HG03521 (cell line): Measurements from ENCODE around the gene RNF31.
"Not testable (repeated sequence)": the region's sequence is repeated elsewhere in the genome, so short reads cannot be mapped to it uniquely, and the experiment has no call there.

Source experiments
- ATAC-seq: cut with Tn5 transposase; IDR thresholded peaks from one replicate; pipeline ENCODE4 v1.9.1; 2021; ENCODE audit warnings: mild to moderate bottlenecking, moderate library complexity; ENCODE audit not compliant: unreplicated experiment

Gene RNF31

DNA sequence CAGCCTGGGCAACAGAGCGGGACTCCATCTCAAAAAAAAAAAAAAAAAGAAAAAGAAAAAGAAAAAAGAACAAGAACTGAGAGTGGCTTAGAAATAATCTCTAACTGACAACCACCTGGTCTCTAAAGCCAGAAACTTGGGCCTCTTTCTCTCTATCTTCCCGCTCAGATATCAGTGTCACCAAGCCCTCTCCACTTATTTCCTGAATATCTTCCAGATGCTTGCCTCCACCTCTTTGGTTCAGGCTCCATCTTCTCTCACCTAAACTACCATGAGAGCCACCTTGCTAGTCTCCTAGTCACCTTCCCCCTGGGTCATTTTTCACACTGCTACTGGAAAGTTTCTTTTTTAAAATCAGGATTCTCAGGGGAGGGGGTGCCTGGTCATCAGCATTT, 49.8 kb downstream of the RNF31 start:
- ATAC-seq: no peak

DNA sequence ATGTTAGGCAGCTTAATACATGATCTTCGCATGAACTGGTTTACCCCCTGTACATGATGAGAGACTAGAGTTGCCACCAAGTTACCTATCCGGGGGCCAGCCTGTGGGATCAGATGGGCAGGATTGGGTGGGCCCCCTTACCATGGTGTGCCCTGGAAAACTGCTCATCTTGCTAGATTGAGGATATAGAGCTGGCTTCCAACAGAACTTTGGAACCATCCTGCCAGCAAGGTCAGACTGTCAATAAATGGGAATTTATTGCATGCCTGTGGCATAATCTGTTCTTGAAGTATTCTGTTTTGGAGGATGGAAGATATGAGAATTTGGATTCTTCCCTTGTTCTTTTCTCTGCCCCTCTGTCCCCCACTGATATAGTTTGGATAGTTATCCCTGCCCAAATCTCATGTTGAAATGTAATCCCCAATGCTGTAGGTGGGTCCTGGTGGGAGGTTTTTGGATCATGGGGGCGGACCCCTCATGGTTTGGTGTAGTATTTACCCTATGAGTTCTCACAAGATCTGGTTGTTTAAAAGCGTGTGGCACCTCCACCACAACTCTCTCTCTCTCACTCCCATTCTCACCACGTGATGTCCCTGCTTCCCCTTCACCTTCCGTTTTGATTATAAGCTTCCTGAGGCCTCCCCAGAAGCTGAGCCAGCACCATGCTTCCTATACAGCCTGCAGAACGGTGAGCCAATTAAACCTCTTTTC, 51.7 kb downstream of the RNF31 start:
- no peak for ATAC-seq

DNA sequence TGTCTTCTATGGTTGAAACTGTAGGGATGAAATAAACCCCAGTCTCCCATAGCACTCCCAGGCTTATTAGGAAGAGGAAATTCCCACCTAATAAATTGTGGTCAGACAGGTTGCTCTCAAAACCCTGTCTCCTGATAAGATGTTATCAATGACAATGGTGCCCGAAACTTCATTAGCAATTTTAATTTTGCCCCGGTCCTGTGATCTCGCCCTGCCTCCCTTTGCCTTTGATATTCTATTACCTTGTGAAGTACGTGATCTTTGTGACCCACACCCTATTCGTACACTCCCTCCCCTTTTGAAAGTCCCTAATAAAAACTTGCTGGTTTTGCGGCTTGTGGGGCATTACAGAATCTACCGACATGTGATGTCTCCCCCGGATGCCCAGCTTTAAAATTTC, 55.2 kb downstream of the RNF31 start:
- ATAC-seq: not testable (repeated sequence)

DNA sequence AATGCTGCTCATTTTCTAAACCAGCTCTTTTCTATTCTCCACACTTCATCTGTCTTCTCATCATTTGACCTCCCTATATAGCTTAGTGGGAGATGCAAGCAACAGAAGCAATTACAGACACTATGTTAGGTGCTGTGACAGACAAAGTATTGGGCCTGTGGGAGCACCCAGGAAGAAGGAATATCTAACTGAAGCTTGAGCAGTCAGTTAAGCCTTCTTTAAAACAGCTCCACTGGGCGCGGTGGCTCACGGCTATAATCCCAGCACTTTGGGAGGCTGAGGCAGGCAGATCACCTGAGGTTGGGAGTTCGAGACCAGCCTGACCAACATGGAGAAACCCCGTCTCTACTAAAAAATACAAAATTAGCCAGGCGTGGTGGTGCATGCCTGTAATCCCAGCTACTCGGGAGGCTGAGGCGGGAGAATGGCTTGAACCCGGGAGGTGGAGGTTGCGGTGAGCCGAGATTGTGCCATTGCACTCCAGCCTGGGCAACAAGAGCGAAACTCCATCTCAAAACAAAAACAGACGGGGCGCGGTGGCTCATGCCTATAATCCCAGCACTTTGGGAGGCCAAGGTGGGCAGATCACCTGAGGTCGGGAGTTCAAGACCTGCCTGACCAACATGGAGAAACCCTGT, 56.1 kb downstream of the RNF31 start:
- ATAC-seq: not testable (repeated sequence)

DNA sequence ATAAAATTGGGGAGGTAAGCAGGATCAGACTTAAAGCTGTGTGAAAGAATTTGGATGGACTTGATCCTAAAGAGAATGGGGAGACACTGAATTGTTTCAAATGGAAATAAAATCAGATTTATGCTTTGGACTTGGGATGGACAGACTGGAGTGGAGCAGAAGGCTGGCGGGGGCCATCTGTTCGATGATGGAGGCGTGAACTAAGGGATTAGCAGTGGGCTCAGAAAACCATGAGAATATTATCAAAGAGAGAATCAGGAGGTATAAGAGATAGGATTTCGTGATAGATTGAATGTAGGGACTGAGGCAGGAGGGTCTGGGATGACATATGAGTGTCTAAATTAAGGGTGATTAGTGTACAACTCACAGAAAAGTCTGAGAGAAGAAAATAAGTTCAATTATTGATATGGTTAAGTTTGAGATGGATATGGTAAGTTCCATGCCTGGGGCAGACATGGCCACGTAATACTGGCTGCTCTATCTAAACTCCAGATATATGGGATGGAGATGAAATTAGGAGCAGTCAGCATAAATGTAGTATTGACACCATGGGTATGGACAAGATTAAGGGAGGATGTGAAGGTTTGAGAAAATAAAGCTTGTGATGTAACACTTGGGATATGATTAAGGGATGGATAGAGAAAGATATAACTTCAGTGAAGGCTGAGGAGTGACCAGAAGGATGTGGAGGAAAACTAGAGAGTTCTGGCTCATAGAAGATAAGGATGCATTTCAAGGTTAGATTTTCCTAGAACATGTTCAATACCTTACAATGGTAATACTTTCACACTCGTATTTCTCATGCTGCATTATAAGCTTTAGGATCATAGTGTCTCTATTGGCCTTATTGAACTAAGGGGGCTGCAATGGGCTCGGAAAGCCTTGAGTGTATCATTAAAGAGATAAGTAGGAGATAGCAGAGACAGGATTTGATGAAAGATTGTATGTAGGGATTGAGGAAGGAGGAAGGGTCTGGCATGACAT, 57.2 kb downstream of the RNF31 start:
- no peak for ATAC-seq

DNA sequence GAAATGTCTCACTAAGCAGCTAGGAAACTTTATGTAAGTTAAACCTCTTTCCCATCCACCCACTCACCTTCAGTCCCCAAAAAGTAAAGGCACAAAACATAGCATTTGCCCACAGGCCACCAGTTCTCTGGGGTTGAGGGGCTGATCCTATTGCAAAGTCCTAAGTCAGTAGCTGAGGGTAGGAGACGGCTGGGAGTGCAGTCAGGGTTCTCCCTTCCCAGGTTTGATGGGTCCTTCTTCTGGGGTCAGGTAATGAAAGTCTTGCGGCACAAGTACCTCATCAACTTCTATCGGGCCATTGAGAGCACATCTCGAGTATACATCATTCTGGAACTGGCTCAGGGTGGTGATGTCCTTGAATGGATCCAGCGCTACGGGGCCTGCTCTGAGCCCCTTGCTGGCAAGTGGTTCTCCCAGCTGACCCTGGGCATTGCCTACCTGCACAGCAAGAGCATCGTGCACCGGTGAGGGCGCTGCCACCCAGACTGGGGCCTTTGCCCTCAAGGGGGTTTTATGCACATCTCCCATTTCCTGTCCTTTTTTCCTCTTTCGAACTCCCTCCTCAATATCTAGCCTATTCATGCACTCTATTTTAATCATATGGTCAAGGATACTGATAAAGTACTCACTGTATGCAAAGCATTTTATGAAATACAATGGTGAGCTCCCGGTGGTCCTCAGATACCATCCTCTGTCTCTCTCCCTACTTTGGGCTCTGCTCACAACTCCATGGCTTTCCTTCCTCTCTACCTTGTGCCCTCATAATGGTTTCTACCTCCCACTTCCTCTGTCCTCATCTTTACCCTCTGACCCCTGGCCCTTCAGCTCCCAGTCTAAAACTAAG, 59.2 kb downstream of the RNF31 start:
- ATAC-seq: no peak

DNA sequence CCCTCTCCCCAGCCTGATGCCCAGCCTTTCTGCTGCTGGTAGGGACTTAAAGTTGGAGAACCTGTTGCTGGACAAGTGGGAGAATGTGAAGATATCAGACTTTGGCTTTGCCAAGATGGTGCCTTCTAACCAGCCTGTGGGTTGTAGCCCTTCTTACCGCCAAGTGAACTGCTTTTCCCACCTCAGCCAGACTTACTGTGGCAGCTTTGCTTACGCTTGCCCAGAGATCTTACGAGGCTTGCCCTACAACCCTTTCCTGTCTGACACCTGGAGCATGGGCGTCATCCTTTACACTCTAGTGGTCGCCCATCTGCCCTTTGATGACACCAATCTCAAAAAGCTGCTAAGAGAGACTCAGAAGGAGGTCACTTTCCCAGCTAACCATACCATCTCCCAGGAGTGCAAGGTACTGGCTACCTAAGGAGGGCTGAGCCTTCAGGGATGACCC, 59.8 kb downstream of the RNF31 start:
- ATAC-seq: no peak

DNA sequence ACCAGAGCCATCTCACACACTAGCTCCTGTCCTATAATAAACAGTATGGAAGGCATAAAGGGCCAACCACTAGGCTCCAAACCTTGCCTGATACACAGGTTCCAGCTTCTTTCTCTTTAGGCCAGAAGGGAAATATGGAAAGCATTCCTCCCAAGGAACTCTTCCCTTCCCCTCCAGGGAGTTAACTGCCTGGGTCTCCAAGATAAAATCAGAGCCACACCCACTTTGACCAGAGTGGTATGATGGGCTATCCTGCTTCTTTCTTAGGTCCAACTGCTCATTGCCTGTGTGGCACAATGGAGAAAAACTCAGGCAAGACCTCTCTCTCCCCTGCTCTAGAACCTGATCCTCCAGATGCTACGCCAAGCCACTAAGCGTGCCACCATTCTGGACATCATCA, 60.3 kb downstream of the RNF31 start:
- no peak for ATAC-seq
